Endothelial cell of umbilical vein (primary cell): ENCODE measurements around the gene PRDM1. TPM values are rescaled to one million over a fixed set of nuclear protein-coding genes. Genes with fewer than 3 reads are reported as not detected.

Experiments used
- BruUV-seq: library from RNA; stranded (reverse); fragments of 400-500 nt; replicated peaks from 2 replicates; lab custom pipeline; 2021; lab: Mats Ljungman, UMichigan
- CTCF ChIA-PET: fragments of 300-600, 350-600 bp; sonication (Branson Sonifier 250); formaldehyde crosslinking; loops from one replicate; lab custom pipeline; 2021; ENCODE audit warnings: antibody characterized with exemption, inconsistent platforms; lab: Charles Lee
- POLR2A ChIA-PET: fragments of 300-600, 350-600 bp; sonication (Branson Sonifier 250); formaldehyde crosslinking; loops from one replicate; lab custom pipeline; 2021; ENCODE audit warnings: antibody characterized with exemption, inconsistent platforms; lab: Charles Lee
- DNase-seq: peaks from one replicate; pipeline ENCODE4 v3.0.0-alpha.2; 2011; ENCODE audit warnings: low read depth, low spot score
- FAIRE-seq: peaks from 2 replicates; lab custom pipeline; 2011; peaks lifted over from hg19 to GRCh38; lab: Jason Lieb, UNC
- H2AFZ ChIP-seq: 2 replicates; pipeline ENCODE4 v1.6.0; 2012; ENCODE audit warnings: low read depth, low read length, control low read depth, inconsistent platforms
- H3K27ac ChIP-seq: 2 replicates; pipeline ENCODE4 v1.5.1; 2011; ENCODE audit warnings: low read depth, mild to moderate bottlenecking, control low read depth, low read length, moderate library complexity; ENCODE audit not compliant: insufficient read depth
- H3K27me3 ChIP-seq, 2 experiments: 2 replicates each; pipeline versions ENCODE4 v1.6.0 to v1.6.1; 2011; ENCODE audit warnings: low read length in 2 of 2, mixed read lengths in 1 of 2; ENCODE audit not compliant: control insufficient read depth in 2 of 2, insufficient read depth in 2 of 2
- H3K36me3 ChIP-seq, 2 experiments: 2 replicates in 1 of 2; 3 replicates in 1 of 2; pipeline ENCODE4 v1.5.1; 2011; ENCODE audit warnings: low read length in 2 of 2, mild to moderate bottlenecking in 1 of 2, moderate library complexity in 1 of 2; ENCODE audit not compliant: control insufficient read depth in 2 of 2, insufficient read depth in 2 of 2; ENCODE audit errors: extremely low read depth in 1 of 2
- H3K4me1 ChIP-seq: 3 replicates; pipeline ENCODE4 v1.5.1; 2011; ENCODE audit warnings: mild to moderate bottlenecking, low read length; ENCODE audit not compliant: control insufficient read depth, insufficient read depth; ENCODE audit errors: extremely low read depth
- H3K4me2 ChIP-seq: 2 replicates; pipeline ENCODE4 v1.6.1; 2011; ENCODE audit warnings: low read length, control low read depth, mixed read lengths; ENCODE audit not compliant: insufficient read depth
- H3K4me3 ChIP-seq, 3 experiments: fragments of 200-600 bp in 1 of 3; sonication (generic), shearing (Covaris generic) in 1 of 3; replicated peaks in 1 of 3; 2 replicates each; pipeline ENCODE4 v1.5.1; 2011 to 2016; ENCODE audit warnings: control low read depth in 3 of 3, low read length in 3 of 3, mild to moderate bottlenecking in 2 of 3, inconsistent platforms in 1 of 3, low read depth in 1 of 3, moderate library complexity in 1 of 3; ENCODE audit not compliant: insufficient read depth in 1 of 3
- H3K79me2 ChIP-seq: 2 replicates; pipeline ENCODE4 v1.6.0; 2012; ENCODE audit warnings: low read length, inconsistent platforms; ENCODE audit not compliant: control insufficient read depth, insufficient read depth
- H3K9ac ChIP-seq: replicated peaks from 2 replicates; pipeline ENCODE3; 2011; ENCODE audit warnings: low read length, control low read depth; ENCODE audit not compliant: insufficient read depth; ENCODE audit errors: extremely low read depth
- H3K9me1 ChIP-seq: replicated peaks from 3 replicates; pipeline ENCODE4 v1.6.0; 2011; ENCODE audit warnings: mild to moderate bottlenecking, low read length; ENCODE audit not compliant: control insufficient read depth, insufficient read depth; ENCODE audit errors: extremely low read depth
- H3K9me3 ChIP-seq: replicated peaks from 2 replicates; pipeline ENCODE4 v1.5.1; 2012; ENCODE audit warnings: low read length, inconsistent platforms; ENCODE audit not compliant: control insufficient read depth, insufficient read depth
- H4K20me1 ChIP-seq: replicated peaks from 2 replicates; pipeline ENCODE3; 2011; ENCODE audit warnings: mild to moderate bottlenecking, low read length; ENCODE audit not compliant: control insufficient read depth, insufficient read depth; ENCODE audit errors: extremely low read depth
- CTCF ChIP-seq, 2 donors: IDR thresholded peaks; 1 replicate in 1 of 2; 2 replicates in 1 of 2; pipeline ENCODE4 v1.5.1; 2011; ENCODE audit warnings: low read length in 2 of 2, mild to moderate bottlenecking in 2 of 2, moderate library complexity in 2 of 2, control low read depth in 1 of 2, inconsistent platforms in 1 of 2, low read depth in 1 of 2; ENCODE audit not compliant: insufficient read depth in 1 of 2; ENCODE audit errors: extremely low read depth in 1 of 2
- EZH2 ChIP-seq: IDR thresholded peaks from 2 replicates; pipeline ENCODE4 v1.6.1; 2012; ENCODE audit warnings: borderline replicate concordance, low read depth, mild to moderate bottlenecking, moderate library complexity, low read length, inconsistent platforms; ENCODE audit not compliant: severe bottlenecking
- FOS ChIP-seq: IDR thresholded peaks from 2 replicates; pipeline ENCODE4 v1.6.1; 2011; ENCODE audit warnings: mild to moderate bottlenecking, low read length, moderate library complexity, borderline replicate concordance; ENCODE audit not compliant: insufficient read depth
- GATA2 ChIP-seq: IDR thresholded peaks from 2 replicates; pipeline ENCODE4 v1.7.0; 2011; ENCODE audit warnings: low read depth, mild to moderate bottlenecking, moderate library complexity, mixed read lengths, low read length; ENCODE audit not compliant: insufficient read length, insufficient read depth
- JUN ChIP-seq: IDR thresholded peaks from 2 replicates; pipeline ENCODE4 v1.6.1; 2011; ENCODE audit warnings: borderline replicate concordance, low read depth; ENCODE audit not compliant: insufficient read length, insufficient read depth
- MAX ChIP-seq: IDR thresholded peaks from 2 replicates; pipeline ENCODE4 v1.6.1; 2011; ENCODE audit not compliant: insufficient read depth, insufficient read length
- MYC ChIP-seq: IDR thresholded peaks from one replicate; pipeline ENCODE4 v1.6.1; 2011; ENCODE audit warnings: mild to moderate bottlenecking, low read depth, low read length
- POLR2A ChIP-seq: IDR thresholded peaks from 2 replicates; pipeline ENCODE4 v1.6.1; 2012; ENCODE audit warnings: low read depth, mild to moderate bottlenecking, control low read depth, low read length
- POLR2AphosphoS5 ChIP-seq: IDR thresholded peaks from 2 replicates; pipeline ENCODE4 v1.6.1; 2012; ENCODE audit warnings: low read depth, mild to moderate bottlenecking, control low read depth, low read length, moderate library complexity; ENCODE audit not compliant: insufficient read depth
- dilution Hi-C: fragments of 300-500 bp; cut with MboI; formaldehyde crosslinking; loops from one replicate; pipeline ENCODE4 v1.15.0; 2019; ENCODE audit warnings: low sequenced_read_pairs; ENCODE audit not compliant: extremely low pct_ligation_motif_present
- intact Hi-C: fragments of 100-400 bp; cut with micrococcal nuclease; formaldehyde crosslinking; loops from one replicate; pipeline ENCODE4 v1.10.0; 2022
- polyA plus RNA-seq, 4 experiments: library from polyadenylated mRNA; depleted of rRNA in 3 of 4; stranded (reverse) in 3 of 4; unstranded in 1 of 4; fragments of >200 nt; gene quantifications; 2 replicates each; pipeline versions ENCODE4 v1.2.1 to v1.2.3, GENCODE V29; 2011 to 2012; ENCODE audit warnings: missing spikeins in 1 of 4
- total RNA-seq: library from RNA; stranded (reverse); gene quantifications from 2 replicates; pipeline ENCODE4 v1.2.3, GENCODE V29; 2021

Gene PRDM1
- total and polyA plus RNA-seq, 2 donors (not counting 3 experiments of a cell fraction or from before 2014, with no cell fraction given) = 0.36 to 2.7 TPM

DNA sequence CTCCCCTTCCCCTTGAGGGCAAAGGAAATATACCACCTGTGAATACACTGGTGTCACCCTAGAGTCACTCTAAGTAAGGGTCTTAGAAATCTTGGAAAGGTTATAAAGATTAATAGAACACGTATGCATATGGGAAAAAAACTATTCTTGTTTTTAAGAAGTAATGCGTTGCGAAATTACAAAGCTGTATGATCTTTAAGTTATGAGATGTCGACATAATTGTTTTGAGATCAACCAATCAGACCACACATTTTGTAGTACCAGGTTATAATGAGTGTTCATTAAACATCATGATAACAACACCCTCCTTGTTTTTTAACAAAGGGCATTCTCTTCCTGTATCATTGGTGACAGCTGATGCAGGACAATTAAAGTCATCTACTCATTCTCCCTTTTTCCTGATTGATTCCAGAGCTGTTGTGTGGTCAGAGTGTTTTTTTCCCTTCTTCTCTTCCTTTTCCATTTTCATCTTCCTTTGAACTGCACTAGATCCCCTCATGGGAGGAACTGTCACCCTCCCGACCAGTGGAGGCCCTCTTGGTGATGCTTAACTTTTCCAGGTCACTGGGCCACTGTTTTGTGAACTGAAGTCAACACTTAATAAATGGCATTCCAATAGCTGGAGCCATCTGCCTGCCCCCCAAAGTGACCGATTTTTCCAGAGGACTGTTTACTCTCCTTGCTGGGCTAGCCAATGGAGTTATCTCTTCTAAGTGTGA is 37.0 kb downstream of the PRDM1 start:
- Histone ChIP-seq H3K9me3 (no peaks in the 10 kb centered on the region), H3K27ac (no peak overlapping the region), H3K9me1 (no peaks in the 10 kb centered on the region), H3K4me3 (no peak overlapping the region), H3K27me3 (no peaks in the 10 kb centered on the region), H3K79me2 (no peaks in the 10 kb centered on the region), H3K9ac (no peak overlapping the region), H3K36me3 (no peaks in the 10 kb centered on the region), H3K4me1 (no peaks in the 10 kb centered on the region), H2AFZ (no peak overlapping the region), H4K20me1 (no peaks in the 10 kb centered on the region), H3K4me2 (no peak overlapping the region)
- TF ChIP-seq GATA2 (no peak), FOS (no peak), MAX (no peak), POLR2AphosphoS5 (no peak), POLR2A (no peak), JUN (no peak), EZH2 (no peak), MYC (no peak), CTCF (IDR thresholded peaks at IDR 0.05; ENCODE audit: extremely low read depth in 1 of 2, insufficient read depth in 1 of 2, low read depth in 1 of 2, low read length in 2 of 2) (no peak)
- BruUV-seq = no TSS peak
- ChIA-PET CTCF (interaction anchor here (1.1 kb wide), 1 partner anchor 11 kb away, joined by 3 read pairs; no protein-coding TSS in a partner anchor), POLR2A (no interaction called here)
- DNase-seq (no peak), FAIRE-seq (no peak)
- intact Hi-C loops = no loop called here
- dilution Hi-C loops = no loop called here
